ENCODE results near the gene TSPO2.

TSPO2 gene, protein sequence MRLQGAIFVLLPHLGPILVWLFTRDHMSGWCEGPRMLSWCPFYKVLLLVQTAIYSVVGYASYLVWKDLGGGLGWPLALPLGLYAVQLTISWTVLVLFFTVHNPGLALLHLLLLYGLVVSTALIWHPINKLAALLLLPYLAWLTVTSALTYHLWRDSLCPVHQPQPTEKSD

GRCh38 chr6:41042226-41043055 lies at the start of gene TSPO2:
Gene TSPO2, plus strand, starts transcription at chr6:41042467. Its CDS starts 519 bp downstream, at chr6:41042986.
- ChIA-PET POLR2A (no interaction called here), CTCF (interaction anchor here (1.0 to 9.1 kb wide), 2 partner anchors 13 to 14 kb away, joined by 7 to 99 read pairs; no protein-coding TSS in a partner anchor)
- no peak for DNase-seq (ENCODE audit: low read depth, low spot score)
- no peak within 1 kb of the TSS for H3K4me3 ChIP-seq (ENCODE audit: low read depth, low read length)
- no peak for TF ChIP-seq CTCF (IDR thresholded peaks at IDR 0.05; ENCODE audit: insufficient read depth, low read length, missing control alignments)

DNA sequence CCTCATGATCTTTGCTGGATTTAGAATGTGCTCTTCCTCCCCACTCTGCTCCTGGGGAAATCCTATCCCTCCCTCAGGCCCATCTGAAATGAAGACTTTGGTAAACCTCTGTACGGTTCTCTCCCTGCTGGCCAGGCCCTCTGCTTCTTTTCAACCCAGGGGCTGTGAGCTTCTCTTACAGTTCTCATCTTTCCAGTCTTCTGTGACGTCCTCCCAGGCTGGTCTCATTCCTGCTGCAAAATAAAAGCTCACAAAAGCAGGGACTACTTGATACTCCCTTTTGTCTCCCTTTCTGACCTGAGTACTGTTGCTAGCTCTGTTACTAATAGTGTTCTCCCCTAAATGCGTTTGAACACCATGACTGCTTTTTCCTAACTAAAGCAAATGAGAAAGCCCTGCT lies 49.5 kb upstream of the TSPO2 start:
- no peak overlapping the region for H3K4me3 ChIP-seq (ENCODE audit: low read depth, low read length)
- CTCF ChIA-PET = interaction anchor here (1.3 to 2.7 kb wide), 3 partner anchors 10 to 34 kb away, joined by 3 to 7 read pairs (median 5); no protein-coding TSS in a partner anchor
- POLR2A ChIA-PET = no interaction called here
- TF ChIP-seq CTCF (IDR thresholded peaks at IDR 0.05; ENCODE audit: insufficient read depth, low read length, missing control alignments) = no peak
- no peak for DNase-seq (ENCODE audit: low read depth, low spot score)

- no peak overlapping the region for H3K4me3 ChIP-seq (ENCODE audit: low read depth, low read length)
- no peak for TF ChIP-seq CTCF (IDR thresholded peaks at IDR 0.05; ENCODE audit: insufficient read depth, low read length, missing control alignments)
- DNase-seq (ENCODE audit: low read depth, low spot score) = no peak
- CTCF ChIA-PET = interaction anchor here (1.2 to 2.7 kb wide), 4 partner anchors 11 to 31 kb away, joined by 4 to 19 read pairs (median 8); no protein-coding TSS in a partner anchor
- POLR2A ChIA-PET = no interaction called here
Observed at GRCh38 chr6:40996591-40997233, 45.6 kb upstream of the TSPO2 start.

GRCh38 chr6:40997234-40997957 lies 44.9 kb upstream of the TSPO2 start:
- H3K4me3 ChIP-seq (ENCODE audit: low read depth, low read length) = no peak overlapping the region
- DNase-seq (ENCODE audit: low read depth, low spot score) = peak; percentile 28
- POLR2A ChIA-PET = no interaction called here
- TF ChIP-seq CTCF (IDR thresholded peaks at IDR 0.05; ENCODE audit: insufficient read depth, low read length, missing control alignments) = no peak
- CTCF ChIA-PET = interaction anchor here (0.6 to 2.7 kb wide), 13 partner anchors 8 to 1246 kb away, joined by 3 to 19 read pairs (median 4); no protein-coding TSS in a partner anchor

DNA sequence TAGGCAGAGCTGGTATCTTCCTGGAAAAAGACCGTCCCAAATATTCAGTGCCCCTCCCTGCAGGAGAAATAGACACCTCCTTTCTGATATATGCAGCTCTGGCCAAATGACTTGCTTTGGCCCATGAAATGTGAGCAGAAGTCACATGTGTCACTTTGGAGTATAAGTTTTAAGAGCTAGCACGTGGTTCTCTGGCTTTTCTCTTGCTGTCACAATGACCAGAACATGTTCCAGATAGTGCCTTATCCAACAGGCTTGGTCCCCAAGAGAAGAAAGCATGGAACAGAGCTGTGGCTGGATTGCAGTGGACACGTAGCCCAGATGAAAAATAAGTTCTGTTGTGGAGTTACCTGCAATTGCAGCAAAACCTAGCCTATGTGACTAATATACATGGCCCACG lies 43.6 kb upstream of the TSPO2 start:
- no peak for TF ChIP-seq CTCF (IDR thresholded peaks at IDR 0.05; ENCODE audit: insufficient read depth, low read length, missing control alignments)
- no peak overlapping the region for H3K4me3 ChIP-seq (ENCODE audit: low read depth, low read length)
- DNase-seq (ENCODE audit: low read depth, low spot score) = no peak
- POLR2A ChIA-PET = no interaction called here
- CTCF ChIA-PET = interaction anchor here (0.8 to 2.7 kb wide), 11 partner anchors 9 to 104 kb away, joined by 3 to 19 read pairs (median 3); no protein-coding TSS in a partner anchor
